ENCODE results near the gene TERT. TPM values are rescaled to one million over a fixed set of nuclear protein-coding genes. Genes with fewer than 3 reads are reported as not detected.

The TERT gene
- polyA plus RNA-seq, 1 donor from 2014 or later: not detected

GRCh38 chr5:1216211-1216917 lies 78.5 kb downstream of the TERT start:
- no peaks in the 10 kb centered on the region for H4K20me1 ChIP-seq (ENCODE audit: insufficient read depth)
- H3F3A ChIP-seq (ENCODE audit: insufficient read depth, low read length, poor library complexity, severe bottlenecking): no peaks in the 10 kb centered on the region
- no peaks in the 10 kb centered on the region for H3K36me3 ChIP-seq (ENCODE audit: insufficient read depth, low read length)
- H3K9me2 ChIP-seq (ENCODE audit: insufficient read depth, low read length): no peaks in the 10 kb centered on the region
- no peak overlapping the region for H3K4me3 ChIP-seq (ENCODE audit: low read length)
- H3K9ac ChIP-seq (ENCODE audit: low read length): no peak overlapping the region
- H3K79me2 ChIP-seq (replicated peaks; ENCODE audit: insufficient read depth, low read length): no peaks in the 10 kb centered on the region
- H2AFZ ChIP-seq (ENCODE audit: low read depth, low read length): no peak overlapping the region
- H3K27me3 ChIP-seq (ENCODE audit: insufficient read depth, low read depth, low read length): no peaks in the 10 kb centered on the region
- no peak overlapping the region for H3K4me2 ChIP-seq (ENCODE audit: low read length)
- no peaks in the 10 kb centered on the region for H3K9me3 ChIP-seq (ENCODE audit: low read length)
- H3K27ac ChIP-seq (ENCODE audit: low read length): no peak overlapping the region
- TF ChIP-seq MXI1 (conservative IDR thresholded peaks at IDR 0.05; ENCODE audit: poor library complexity, severe bottlenecking) (no peak), EZH2 (IDR thresholded peaks at IDR 0.05; ENCODE audit: borderline replicate concordance, insufficient read depth, low read length, poor library complexity, severe bottlenecking) (no peak), RAD21 (conservative IDR thresholded peaks at IDR 0.05) (no peak), POLR2AphosphoS5 (IDR thresholded peaks at IDR 0.05) (no peak), EP300 (conservative IDR thresholded peaks at IDR 0.05; ENCODE audit: poor library complexity, severe bottlenecking) (no peak), REST (IDR thresholded peaks at IDR 0.05; ENCODE audit: borderline replicate concordance) (no peak), SMC3 (conservative IDR thresholded peaks at IDR 0.05; ENCODE audit: poor library complexity) (no peak), TAF1 (IDR thresholded peaks at IDR 0.05; ENCODE audit: low read depth) (no peak), CTCF (IDR thresholded peaks at IDR 0.05; ENCODE audit: poor library complexity, severe bottlenecking) (no peak)

DNA sequence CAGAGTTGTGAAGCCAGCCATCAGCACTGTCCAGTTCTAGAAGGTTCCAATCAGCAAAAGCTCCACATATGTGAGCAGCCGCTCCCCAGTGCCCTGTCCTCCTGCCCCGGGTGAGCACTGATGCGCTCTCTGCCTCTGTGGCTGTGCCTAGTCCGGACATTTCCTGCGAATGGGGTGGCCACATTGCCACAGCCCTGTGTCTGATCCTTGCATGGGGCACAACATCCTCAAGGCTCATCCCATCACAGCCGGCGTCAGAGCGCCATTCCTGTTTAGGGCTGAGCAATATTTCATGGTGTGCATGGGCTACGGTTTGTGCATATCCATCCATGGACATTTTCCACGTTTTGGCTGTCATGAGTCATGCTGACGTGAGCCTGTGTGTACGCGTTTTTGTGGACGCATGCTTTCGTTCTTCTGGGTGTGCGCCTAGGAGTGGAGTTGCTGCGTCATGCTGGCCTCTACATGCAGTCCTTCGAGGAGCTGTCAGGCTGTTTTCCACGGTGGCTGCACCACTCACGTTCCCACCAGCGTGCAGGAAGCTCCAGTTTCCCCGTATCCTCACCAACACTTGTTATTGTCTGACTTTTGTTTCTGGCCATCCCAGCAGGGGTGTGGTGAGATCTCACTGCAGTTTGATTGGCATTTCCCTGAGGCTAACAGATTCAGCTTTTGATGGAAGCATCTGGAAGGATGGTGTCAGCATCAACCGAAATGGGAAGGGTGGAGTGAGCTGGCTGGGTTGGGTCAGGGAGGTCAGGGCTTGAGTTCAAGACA lies 79.4 kb downstream of the TERT start:
- no peak overlapping the region for H3K27ac ChIP-seq (ENCODE audit: low read length)
- no peaks in the 10 kb centered on the region for H4K20me1 ChIP-seq (ENCODE audit: insufficient read depth)
- H2AFZ ChIP-seq (ENCODE audit: low read depth, low read length): no peak overlapping the region
- TF ChIP-seq EP300 (conservative IDR thresholded peaks at IDR 0.05; ENCODE audit: poor library complexity, severe bottlenecking) (no peak), RAD21 (conservative IDR thresholded peaks at IDR 0.05) (no peak), TAF1 (IDR thresholded peaks at IDR 0.05; ENCODE audit: low read depth) (no peak), POLR2AphosphoS5 (IDR thresholded peaks at IDR 0.05) (no peak), SMC3 (conservative IDR thresholded peaks at IDR 0.05; ENCODE audit: poor library complexity) (no peak), MXI1 (conservative IDR thresholded peaks at IDR 0.05; ENCODE audit: poor library complexity, severe bottlenecking) (no peak), CTCF (IDR thresholded peaks at IDR 0.05; ENCODE audit: poor library complexity, severe bottlenecking) (no peak), EZH2 (IDR thresholded peaks at IDR 0.05; ENCODE audit: borderline replicate concordance, insufficient read depth, low read length, poor library complexity, severe bottlenecking) (no peak), REST (IDR thresholded peaks at IDR 0.05; ENCODE audit: borderline replicate concordance) (no peak)
- no peaks in the 10 kb centered on the region for H3K9me2 ChIP-seq (ENCODE audit: insufficient read depth, low read length)
- no peaks in the 10 kb centered on the region for H3F3A ChIP-seq (ENCODE audit: insufficient read depth, low read length, poor library complexity, severe bottlenecking)
- H3K27me3 ChIP-seq (ENCODE audit: insufficient read depth, low read depth, low read length): no peaks in the 10 kb centered on the region
- no peaks in the 10 kb centered on the region for H3K79me2 ChIP-seq (replicated peaks; ENCODE audit: insufficient read depth, low read length)
- H3K4me2 ChIP-seq (ENCODE audit: low read length): no peak overlapping the region
- H3K36me3 ChIP-seq (ENCODE audit: insufficient read depth, low read length): no peaks in the 10 kb centered on the region
- H3K9me3 ChIP-seq (ENCODE audit: low read length): no peaks in the 10 kb centered on the region
- H3K9ac ChIP-seq (ENCODE audit: low read length): no peak overlapping the region
- no peak overlapping the region for H3K4me3 ChIP-seq (ENCODE audit: low read length)

All from neural cell (in vitro differentiated cells).